ENCODE measurements around the gene OTC. TPM values are rescaled to one million over a fixed set of nuclear protein-coding genes. Genes with fewer than 3 reads are reported as not detected.
A peak's percentile ranks its signal among the peaks of the same experiment; 100 is the strongest.

OTC gene
- total RNA-seq, 1 experiment from 2014 or later, result not detected

- TF ChIP-seq MAX (IDR thresholded peaks at IDR 0.05), result peak; percentile 74
- TF ChIP-seq ZFX (IDR thresholded peaks at IDR 0.05), result peak; percentile 46; the same call in 1 of the 2 replicates
Measured at GRCh38 chrX:38327007-38327774, 25.2 kb upstream of the OTC start, which contains the start of gene RPGR (continued).

- Histone ChIP-seq H3K4me2 (ENCODE audit: low read length) (peak overlapping the region; percentile 76), H3K27me3 (ENCODE audit: insufficient read depth, low read length) (no peaks in the 10 kb centered on the region), H3K9me2 (ENCODE audit: insufficient read depth) (no peaks in the 10 kb centered on the region), H3K27ac (ENCODE audit: low read depth, low read length) (no peak overlapping the region), H3K4me1 (ENCODE audit: control insufficient read depth in 1 of 2, insufficient read depth in 2 of 2, low read length in 2 of 2) (peaks cover 0 to 10% of the 10 kb centered on the region in 2 experiments; a peak in 2 of 4 replicates), H3K79me2 (ENCODE audit: insufficient read depth, low read length) (peaks cover 9% of the 10 kb centered on the region; the same call in 1 of the 2 replicates), H2AFZ (ENCODE audit: low read depth, low read length, poor library complexity, severe bottlenecking) (peak overlapping the region; percentile 61), H3K9me3 (ENCODE audit: control insufficient read depth in 1 of 2, insufficient read depth in 1 of 2, low read depth in 1 of 2, low read length in 2 of 2) (no peaks in the 10 kb centered on the region), H4K20me1 (ENCODE audit: insufficient read depth) (no peaks in the 10 kb centered on the region), H3K36me3 (ENCODE audit: control insufficient read depth in 1 of 2, insufficient read depth in 2 of 2, low read length in 2 of 2) (no peaks in the 10 kb centered on the region), H3K9ac (ENCODE audit: low read length) (peak overlapping the region; percentile 65), H3K4me3 (replicated peaks in 1 of 2; ENCODE audit: low read depth in 1 of 2, low read length in 2 of 2) (peak overlapping the region; percentile 60 to 67)
- RAD21 ChIA-PET (ENCODE audit: low non-redundant PET in 1 of 2, low total read pairs in 2 of 2, uncharacterized antibody in 2 of 2, unreplicated experiment in 2 of 2), result no interaction called here
- BruUV-seq (replicated peaks), result no TSS peak
- POLR2A ChIA-PET, result interaction anchor here (0.8 to 0.9 kb wide), 2 partner anchors 29 to 68 kb away, joined by 3 read pairs; no protein-coding TSS in a partner anchor
- TF ChIP-seq YY1 (IDR thresholded peaks at IDR 0.05; ENCODE audit: extremely low read depth, insufficient replicate concordance, low read depth, low read length) (no peak), CBX3 (IDR thresholded peaks at IDR 0.05; ENCODE audit: low read depth) (no peak), ZBTB33 (IDR thresholded peaks at IDR 0.05; ENCODE audit: extremely low read depth, insufficient replicate concordance, low read length) (no peak), EZH2 (IDR thresholded peaks at IDR 0.05) (no peak), ZFX (IDR thresholded peaks at IDR 0.05) (no peak), JUND (IDR thresholded peaks at IDR 0.05) (no peak), FOSL1 (IDR thresholded peaks at IDR 0.05; ENCODE audit: low read depth) (no peak)
- DNase-seq (ENCODE audit: low read depth, low spot score) (no peak), ATAC-seq (no peak)
- CTCF ChIA-PET, result interaction anchor here (0.8 to 1.8 kb wide), 8 partner anchors 24 to 136 kb away, joined by 3 to 13 read pairs (median 4); partner anchors contain the start of gene SRPX
- intact Hi-C loops (cut with micrococcal nuclease), result loop anchor here (1.0 kb wide), 3 partner anchors 67 to 135 kb away; partner anchors contain the start of gene SRPX
Measured at GRCh38 chrX:38327775-38328081, 24.7 kb upstream of the OTC start.

Data from HCT116 (cell line).